Adrenal gland (tissue), 12 donors: ENCODE data around the gene SDC4. TPM values are rescaled to one million over a fixed set of nuclear protein-coding genes. Genes with fewer than 3 reads are reported as not detected.
"Not testable (repeated sequence)": the region's sequence is repeated elsewhere in the genome, so short reads cannot be mapped to it uniquely, and the experiment has no call there.

ENCODE experiments used
- DNase-seq, 7 donors: peaks; one replicate each; pipeline ENCODE4 v3.0.0-alpha.2; 2019 to 2020
- H3K27ac ChIP-seq, 5 donors: fragments of 200-600 bp; sonication (generic) in 4 of 5; 1 replicate in 3 of 5; 2 replicates in 2 of 5; pipeline versions ENCODE4 v1.5.1 to v1.8.0; 2016 to 2020; ENCODE audit warnings: mild to moderate bottlenecking in 1 of 5
- H3K27me3 ChIP-seq: fragments of 200-600 bp; 2 replicates; pipeline ENCODE4 v1.8.0; 2021
- H3K36me3 ChIP-seq, 2 donors: fragments of 200-600 bp; replicated peaks in 1 of 2; 1 replicate in 1 of 2; 2 replicates in 1 of 2; pipeline versions ENCODE4 v1.5.1 to v1.8.0; 2018 to 2022
- H3K4me1 ChIP-seq, 2 donors: fragments of 200-600 bp; replicated peaks in 1 of 2; 1 replicate in 1 of 2; 2 replicates in 1 of 2; pipeline versions ENCODE4 v1.5.1 to v1.8.0; 2018 to 2021
- H3K4me3 ChIP-seq, 4 donors: fragments of 200-600 bp; sonication (generic) in 3 of 4; one replicate each; pipeline ENCODE4 v1.5.1; 2016 to 2018
- H3K9me3 ChIP-seq, 3 donors: fragments of 200-600 bp; sonication (generic) in 1 of 3; replicated peaks in 1 of 3; 1 replicate in 2 of 3; 2 replicates in 1 of 3; pipeline versions ENCODE4 v1.5.1 to v1.8.0; 2016 to 2021
- CTCF ChIP-seq, 6 experiments: fragments of 450-650 bp in 4 of 6; fragments of 200-600 bp in 2 of 6; sonication (generic) in 1 of 6; IDR thresholded peaks; 1 replicate in 5 of 6; 2 replicates in 1 of 6; pipeline versions ENCODE4 v1.5.1 to v1.8.0; 2016 to 2021; ENCODE audit warnings: antibody characterized with exemption in 6 of 6, mild to moderate bottlenecking in 2 of 6, moderate library complexity in 1 of 6
- POLR2A ChIP-seq, 2 donors: fragments of 450-650 bp; IDR thresholded peaks; one replicate each; pipeline ENCODE4 v1.6.1; 2017; ENCODE audit warnings: antibody characterized with exemption in 2 of 2, mild to moderate bottlenecking in 2 of 2, moderate library complexity in 1 of 2
- WGBS, 4 donors: extraction: QIAGEN DNeasy Blood & Tissue Kit in 2 of 4; methylation state at CpG; one replicate each; pipeline versions ENCODE4 v1.1.5 to v1.1.7; 2013 to 2017; 5-methylcytosine and 5-hydroxymethylcytosine counted together
- intact Hi-C, 2 donors: fragments of 100-400 bp; cut with DNase I; formaldehyde crosslinking; loops; one replicate each; pipeline versions ENCODE4 v1.14.1 to v1.15.0; 2022 to 2023
- polyA plus RNA-seq, 3 donors: library from polyadenylated mRNA; stranded (reverse); fragments of 200-250 nt in 2 of 3; fragments of 350-450 nt in 1 of 3; fragmentation: Illumina TruSeq in 1 of 3; extraction: RNeasy Lipid Tissue Mini Kit (QIAGEN cat#74804) in 1 of 3; gene quantifications; one replicate each; pipeline ENCODE4 v1.2.3, GENCODE V29; 2013 to 2014
- total RNA-seq, 9 donors: library from RNA; depleted of rRNA in 4 of 9; stranded (reverse); fragments of >200 nt in 4 of 9; fragments of 120-200 nt in 1 of 9; fragmentation: NEBNext Ultra II Directional in 1 of 9; extraction: Animal tissue kit (Norgen Biotek cat#: 25700) in 1 of 9; gene quantifications; one replicate each; pipeline versions ENCODE4 v1.1.0 to v1.2.4, GENCODE V29; 2013 to 2023
- donor health status: healthy with polysubstance abuse.
- donor health status: Bipolar disorder and iron deficiency.
- donor health status: DM: yes; HTN: yes; CAD: no.
- donor health status: DM: no; HTN: no; CAD: no.
- donor health status: DM: no; HTN: no; CAD: no.
- donor health status: DM: yes; HTN: yes; CAD: no.

The SDC4 gene
- total and polyA plus RNA-seq, 12 donors, result 48.7 to 128 (median 72.4) TPM

- H3K27me3 ChIP-seq, result no peaks in the 10 kb centered on the region
- peak in 1 of 2 donors; percentile 41 for TF ChIP-seq POLR2A (IDR thresholded peaks at IDR 0.05)
- no peak for TF ChIP-seq CTCF (IDR thresholded peaks at IDR 0.05)
- DNase-seq, result peak in 2 of 7 donors; percentile 48 to 67
- intact Hi-C loops, result no loop called here
- no peaks in the 10 kb centered on the region for H3K36me3 ChIP-seq
- peaks cover 38 to 46% of the 10 kb centered on the region in 2 donors for H3K4me1 ChIP-seq
- no peaks in the 10 kb centered on the region for H3K9me3 ChIP-seq
- H3K4me3 ChIP-seq, result peak overlapping the region in 1 of 4 donors; percentile 5
- 53 to 60% (median 57%) methylated on average over 5 of the region's 5 CpGs for WGBS, 4 donors
- H3K27ac ChIP-seq, result peak overlapping the region; percentile 32 to 91 (median 81)
Measured at GRCh38 chr20:45355209-45356084, 7.2 kb upstream of the SDC4 start.

GRCh38 chr20:45354423-45355208, 6.4 kb upstream of the SDC4 start:
- peak in 1 of 7 donors; percentile 40 for DNase-seq
- TF ChIP-seq POLR2A (IDR thresholded peaks at IDR 0.05), result no peak
- no peak for TF ChIP-seq CTCF (IDR thresholded peaks at IDR 0.05)

GRCh38 chr20:45353746-45354145, 5.5 kb upstream of the SDC4 start:
- Histone ChIP-seq H3K9me3 (no peaks in the 10 kb centered on the region), H3K36me3 (no peaks in the 10 kb centered on the region), H3K27ac (peak overlapping the region in 3 of 5 donors; percentile 14 to 91 (median 83)), H3K27me3 (no peaks in the 10 kb centered on the region), H3K4me1 (peaks cover 22 to 29% of the 10 kb centered on the region in 2 donors), H3K4me3 (no peak overlapping the region)
- 90 to 94% (median 93%) methylated on average over 1 of the region's 1 CpG for WGBS, 4 donors
- TF ChIP-seq CTCF (IDR thresholded peaks at IDR 0.05) (no peak), POLR2A (IDR thresholded peaks at IDR 0.05) (no peak)
- intact Hi-C loops, result no loop called here
- no peak for DNase-seq

More at GRCh38 chr20:45354423-45355208, 6.4 kb upstream of the SDC4 start:
- peaks cover 31 to 38% of the 10 kb centered on the region in 2 donors for H3K4me1 ChIP-seq
- no peaks in the 10 kb centered on the region for H3K27me3 ChIP-seq
- H3K9me3 ChIP-seq, result no peaks in the 10 kb centered on the region
- WGBS, 4 donors, result 39 to 61% (median 52%) methylated on average over 9 of the region's 9 CpGs
- peak overlapping the region in 1 of 4 donors; percentile 5 for H3K4me3 ChIP-seq
- intact Hi-C loops, result no loop called here
- H3K27ac ChIP-seq, result peak overlapping the region; percentile 14 to 91 (median 81)
- no peaks in the 10 kb centered on the region for H3K36me3 ChIP-seq

- Histone ChIP-seq H3K27ac (no peak overlapping the region), H3K27me3 (no peaks in the 10 kb centered on the region), H3K4me3 (no peak overlapping the region), H3K9me3 (no peaks in the 10 kb centered on the region), H3K36me3 (no peaks in the 10 kb centered on the region), H3K4me1 (peaks cover 12 to 24% of the 10 kb centered on the region in 2 donors)
- WGBS, 4 donors, result 87 to 88% (median 87%) methylated on average over 3 of the region's 3 CpGs
- TF ChIP-seq POLR2A (IDR thresholded peaks at IDR 0.05) (no peak), CTCF (IDR thresholded peaks at IDR 0.05) (no peak)
- DNase-seq, result no peak
- intact Hi-C loops, result no loop called here
Measured at GRCh38 chr20:45352729-45353128, 4.5 kb upstream of the SDC4 start.

- intact Hi-C loops, H3K4me3 ChIP-seq, H3K27me3 ChIP-seq, H3K9me3 ChIP-seq, H3K36me3 ChIP-seq, DNase-seq, H3K27ac ChIP-seq: not testable (repeated sequence)
- 85 to 93% (median 88%) methylated on average over 10 of the region's 10 CpGs for WGBS, 4 donors
- peaks cover 23 to 33% of the 10 kb centered on the region in 2 donors for H3K4me1 ChIP-seq
Measured at GRCh38 chr20:45350795-45351194, 2.6 kb upstream of the SDC4 start.
